GM18520 (cell line): ENCODE data around the gene MPP4.

Experiments used
- ATAC-seq: cut with Tn5 transposase; IDR thresholded peaks from one replicate; pipeline ENCODE4 v1.9.1; 2021; ENCODE audit not compliant: unreplicated experiment

Gene MPP4

GRCh38 chr2:201630577-201630976 is 67.9 kb downstream of the MPP4 start:
- ATAC-seq: no peak

GRCh38 chr2:201628545-201628944 is 69.9 kb downstream of the MPP4 start:
- no peak for ATAC-seq

- ATAC-seq: no peak
Measured at GRCh38 chr2:201622306-201622970, 76.0 kb downstream of the MPP4 start.

- ATAC-seq: no peak
Measured at GRCh38 chr2:201621293-201621999, 77.0 kb downstream of the MPP4 start.

- ATAC-seq: no peak
Measured at GRCh38 chr2:201618744-201619662, 79.4 kb downstream of the MPP4 start.

GRCh38 chr2:201608021-201608420 is 90.4 kb downstream of the MPP4 start:
- no peak for ATAC-seq

GRCh38 chr2:201607568-201607967 is 90.9 kb downstream of the MPP4 start:
- no peak for ATAC-seq

- ATAC-seq: no peak
Measured at GRCh38 chr2:201600906-201601305, 97.5 kb downstream of the MPP4 start.

- ATAC-seq: no peak
Measured at GRCh38 chr2:201597397-201597796, 101.0 kb downstream of the MPP4 start.
